Endothelial cell of umbilical vein (primary cell): ENCODE measurements around the gene LOXL1.

Experiments used
- JUN ChIP-seq: IDR thresholded peaks from 2 replicates; pipeline ENCODE4 v1.6.1; 2011; ENCODE audit warnings: borderline replicate concordance, low read depth; ENCODE audit not compliant: insufficient read length, insufficient read depth
- TF ChIP-seq, protein P1 (sequence below): IDR thresholded peaks from 2 replicates; pipeline ENCODE4 v1.6.1; 2011; ENCODE audit not compliant: insufficient read depth, insufficient read length
- TF ChIP-seq, protein P2 (sequence below), 2 donors: IDR thresholded peaks; 1 replicate in 1 of 2; 2 replicates in 1 of 2; pipeline ENCODE4 v1.5.1; 2011; ENCODE audit warnings: low read length in 2 of 2, mild to moderate bottlenecking in 2 of 2, moderate library complexity in 2 of 2, control low read depth in 1 of 2, inconsistent platforms in 1 of 2, low read depth in 1 of 2; ENCODE audit not compliant: insufficient read depth in 1 of 2; ENCODE audit errors: extremely low read depth in 1 of 2

DNA sequence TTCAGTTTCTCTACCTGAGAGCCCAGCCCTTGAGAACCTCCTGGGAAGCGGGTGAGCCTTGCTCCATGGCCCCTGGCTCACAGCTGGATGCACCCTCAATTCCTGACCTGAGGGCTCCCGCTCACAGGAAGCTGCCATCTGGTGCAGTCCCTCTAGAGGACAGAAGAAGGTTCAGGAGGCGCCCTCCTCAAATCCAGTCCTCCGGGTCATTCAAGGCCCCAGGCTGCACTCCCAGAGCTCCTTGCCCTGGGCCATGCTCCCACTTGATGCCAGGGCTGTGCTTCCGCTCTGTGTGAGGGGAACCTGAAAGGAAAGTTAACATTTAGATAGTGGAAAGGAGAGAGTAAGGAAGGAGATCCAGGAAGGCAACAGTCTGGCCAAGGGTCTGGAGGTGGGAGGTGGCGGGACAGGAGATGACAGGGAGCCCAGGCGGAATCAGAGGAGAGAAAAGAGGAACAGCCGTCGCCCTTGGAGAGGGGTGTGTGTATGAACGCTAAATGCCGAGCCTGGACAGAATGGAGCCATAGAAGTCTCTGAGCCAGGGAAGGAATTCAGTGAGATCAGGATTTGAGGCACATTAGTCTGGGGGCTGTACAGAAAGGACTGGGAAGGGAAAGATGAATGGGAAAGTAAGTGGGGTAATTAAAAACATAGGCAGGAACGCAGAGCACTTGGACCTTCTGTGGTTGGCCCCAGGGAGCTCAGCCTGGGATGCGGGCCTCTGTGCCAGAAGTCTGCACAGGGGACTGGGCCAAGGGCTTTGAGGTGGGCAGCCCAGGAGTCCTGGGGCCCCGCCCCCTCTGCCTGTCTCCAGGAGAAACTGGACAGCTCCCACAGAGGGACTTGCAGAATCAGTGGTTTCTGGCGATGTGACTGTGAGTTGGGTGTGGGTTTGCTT is 26.8 kb upstream of the LOXL1 start:
- TF ChIP-seq, protein P1, sequence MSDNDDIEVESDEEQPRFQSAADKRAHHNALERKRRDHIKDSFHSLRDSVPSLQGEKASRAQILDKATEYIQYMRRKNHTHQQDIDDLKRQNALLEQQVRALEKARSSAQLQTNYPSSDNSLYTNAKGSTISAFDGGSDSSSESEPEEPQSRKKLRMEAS = no peak
- TF ChIP-seq, protein P2, sequence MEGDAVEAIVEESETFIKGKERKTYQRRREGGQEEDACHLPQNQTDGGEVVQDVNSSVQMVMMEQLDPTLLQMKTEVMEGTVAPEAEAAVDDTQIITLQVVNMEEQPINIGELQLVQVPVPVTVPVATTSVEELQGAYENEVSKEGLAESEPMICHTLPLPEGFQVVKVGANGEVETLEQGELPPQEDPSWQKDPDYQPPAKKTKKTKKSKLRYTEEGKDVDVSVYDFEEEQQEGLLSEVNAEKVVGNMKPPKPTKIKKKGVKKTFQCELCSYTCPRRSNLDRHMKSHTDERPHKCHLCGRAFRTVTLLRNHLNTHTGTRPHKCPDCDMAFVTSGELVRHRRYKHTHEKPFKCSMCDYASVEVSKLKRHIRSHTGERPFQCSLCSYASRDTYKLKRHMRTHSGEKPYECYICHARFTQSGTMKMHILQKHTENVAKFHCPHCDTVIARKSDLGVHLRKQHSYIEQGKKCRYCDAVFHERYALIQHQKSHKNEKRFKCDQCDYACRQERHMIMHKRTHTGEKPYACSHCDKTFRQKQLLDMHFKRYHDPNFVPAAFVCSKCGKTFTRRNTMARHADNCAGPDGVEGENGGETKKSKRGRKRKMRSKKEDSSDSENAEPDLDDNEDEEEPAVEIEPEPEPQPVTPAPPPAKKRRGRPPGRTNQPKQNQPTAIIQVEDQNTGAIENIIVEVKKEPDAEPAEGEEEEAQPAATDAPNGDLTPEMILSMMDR (IDR thresholded peaks at IDR 0.05; ENCODE audit: extremely low read depth in 1 of 2, insufficient read depth in 1 of 2, low read depth in 1 of 2, low read length in 2 of 2) = no peak
- no peak for TF ChIP-seq JUN
